Measurements from ENCODE around the gene PKD1.

- TF ChIP-seq, protein P1, sequence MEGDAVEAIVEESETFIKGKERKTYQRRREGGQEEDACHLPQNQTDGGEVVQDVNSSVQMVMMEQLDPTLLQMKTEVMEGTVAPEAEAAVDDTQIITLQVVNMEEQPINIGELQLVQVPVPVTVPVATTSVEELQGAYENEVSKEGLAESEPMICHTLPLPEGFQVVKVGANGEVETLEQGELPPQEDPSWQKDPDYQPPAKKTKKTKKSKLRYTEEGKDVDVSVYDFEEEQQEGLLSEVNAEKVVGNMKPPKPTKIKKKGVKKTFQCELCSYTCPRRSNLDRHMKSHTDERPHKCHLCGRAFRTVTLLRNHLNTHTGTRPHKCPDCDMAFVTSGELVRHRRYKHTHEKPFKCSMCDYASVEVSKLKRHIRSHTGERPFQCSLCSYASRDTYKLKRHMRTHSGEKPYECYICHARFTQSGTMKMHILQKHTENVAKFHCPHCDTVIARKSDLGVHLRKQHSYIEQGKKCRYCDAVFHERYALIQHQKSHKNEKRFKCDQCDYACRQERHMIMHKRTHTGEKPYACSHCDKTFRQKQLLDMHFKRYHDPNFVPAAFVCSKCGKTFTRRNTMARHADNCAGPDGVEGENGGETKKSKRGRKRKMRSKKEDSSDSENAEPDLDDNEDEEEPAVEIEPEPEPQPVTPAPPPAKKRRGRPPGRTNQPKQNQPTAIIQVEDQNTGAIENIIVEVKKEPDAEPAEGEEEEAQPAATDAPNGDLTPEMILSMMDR (IDR thresholded peaks at IDR 0.05) = no peak
- no peak for TF ChIP-seq EZH2 (IDR thresholded peaks at IDR 0.05; ENCODE audit: borderline replicate concordance, insufficient read depth, low read depth, low read length, poor library complexity, severe bottlenecking)
Observed at GRCh38 chr16:2147981-2148671, 12.4 kb upstream of the PKD1 start, which contains the start of gene RAB26.

Measured in B cell (primary cell).